SK-N-SH treated with all-trans-retinoic acid at 6 μM for 48 hours (cell line): Measurements from ENCODE around the gene TMEM120B.

Experiments
- ATAC-seq: fragments of 200-7000 bp; cut with Tn5 transposase; 3 replicates; pipeline ENCODE4 v1.9.1; 2020; ENCODE audit warnings: mild to moderate bottlenecking, moderate library complexity
- CSDC2 ChIP-seq: fragments of 250-450 bp; sonication (Bioruptor Pico); IDR thresholded peaks from 2 replicates; pipeline ENCODE4 v1.5.0; 2020; ENCODE audit warnings: mild to moderate bottlenecking, moderate library complexity
- GLIS3 ChIP-seq: fragments of 250-450 bp; sonication (Bioruptor Pico); IDR thresholded peaks from 2 replicates; pipeline ENCODE4 v1.5.0; 2020; ENCODE audit warnings: mild to moderate bottlenecking, moderate library complexity
- OSR1 ChIP-seq: fragments of 250-450 bp; sonication (Bioruptor Pico); IDR thresholded peaks from 2 replicates; pipeline ENCODE4 v1.8.0; 2022; ENCODE audit warnings: moderate library complexity, mild to moderate bottlenecking, inconsistent platforms
- PPARA ChIP-seq: fragments of 250-450 bp; sonication (Bioruptor Pico); IDR thresholded peaks from 2 replicates; pipeline ENCODE4 v1.5.0; 2020; ENCODE audit warnings: mild to moderate bottlenecking, borderline replicate concordance
- RARB ChIP-seq: fragments of 250-450 bp; sonication (Bioruptor Pico); IDR thresholded peaks from 2 replicates; pipeline ENCODE4 v1.8.0; 2021; ENCODE audit warnings: mild to moderate bottlenecking, moderate library complexity
- SNAI2 ChIP-seq: fragments of 250-450 bp; sonication (Bioruptor Pico); IDR thresholded peaks from 2 replicates; pipeline ENCODE4 v1.5.0; 2020; ENCODE audit warnings: mild to moderate bottlenecking, moderate library complexity
- TCF4 ChIP-seq: fragments of 250-450 bp; sonication (Bioruptor Pico); IDR thresholded peaks from 2 replicates; pipeline ENCODE4 v1.8.0; 2021; ENCODE audit warnings: mild to moderate bottlenecking, moderate library complexity, borderline replicate concordance
- TOX ChIP-seq: fragments of 250-450 bp; sonication (Bioruptor Pico); IDR thresholded peaks from 2 replicates; pipeline ENCODE4 v1.8.0; 2021; ENCODE audit warnings: mild to moderate bottlenecking, moderate library complexity, borderline replicate concordance
- ZFP3 ChIP-seq: fragments of 250-450 bp; sonication (Bioruptor Pico); IDR thresholded peaks from 2 replicates; pipeline ENCODE4 v1.5.0; 2020; ENCODE audit warnings: mild to moderate bottlenecking, moderate library complexity
- ZFP30 ChIP-seq: fragments of 450-650 bp; formaldehyde crosslinking; IDR thresholded peaks from 2 replicates; pipeline ENCODE4 v1.5.0; 2022; ENCODE audit warnings: mild to moderate bottlenecking, moderate library complexity
- ZNF565 ChIP-seq: fragments of 450-650 bp; formaldehyde crosslinking; conservative IDR thresholded peaks from 2 replicates; pipeline ENCODE4 v1.5.0; 2020; ENCODE audit warnings: low read depth, mild to moderate bottlenecking, moderate library complexity
- ZNF70 ChIP-seq: fragments of 450-650 bp; formaldehyde crosslinking; IDR thresholded peaks from 2 replicates; pipeline ENCODE4 v1.5.0; 2020; ENCODE audit warnings: mild to moderate bottlenecking, moderate library complexity
- ZNF8 ChIP-seq: fragments of 450-650 bp; formaldehyde crosslinking; IDR thresholded peaks from 2 replicates; pipeline ENCODE4 v1.5.0; 2020; ENCODE audit warnings: mild to moderate bottlenecking, moderate library complexity
- TF ChIP-seq, protein P1 (sequence below): fragments of 250-450 bp; sonication (Bioruptor Pico); IDR thresholded peaks from 2 replicates; pipeline ENCODE4 v1.8.0; 2021; ENCODE audit warnings: low read depth, mild to moderate bottlenecking, moderate library complexity, borderline replicate concordance
- TF ChIP-seq, protein P2 (sequence below): fragments of 250-450 bp; sonication (Bioruptor Pico); IDR thresholded peaks from 2 replicates; pipeline ENCODE4 v1.5.1; 2020; ENCODE audit warnings: low read depth, mild to moderate bottlenecking, moderate library complexity
- TF ChIP-seq, protein P3 (sequence below): fragments of 250-450 bp; sonication (Bioruptor Pico); IDR thresholded peaks from 2 replicates; pipeline ENCODE4 v1.5.1; 2021; ENCODE audit warnings: mild to moderate bottlenecking, moderate library complexity

Gene TMEM120B

DNA sequence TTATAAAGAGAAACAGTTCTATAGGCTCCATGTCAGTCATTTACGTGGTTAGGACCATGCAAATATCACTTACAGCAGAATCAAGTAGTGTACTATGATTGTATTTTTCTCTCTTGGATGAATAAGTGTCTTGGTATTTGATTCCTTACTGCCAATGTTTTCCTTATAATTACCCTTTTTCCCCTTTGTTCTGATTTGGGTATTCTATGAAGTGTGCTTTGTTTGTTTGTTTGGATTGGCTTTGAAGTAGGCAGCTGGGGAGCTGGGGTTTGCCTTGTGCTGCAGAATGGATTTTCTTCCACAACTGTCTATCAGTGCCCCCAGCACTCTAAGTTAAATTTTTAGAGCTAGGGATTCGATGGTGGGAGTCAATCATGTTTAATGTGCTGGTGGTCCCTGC lies 12.4 kb downstream of the TMEM120B start (continued):
- TF ChIP-seq ZFP30 (no peak), ZFP3 (CRISPR knock-in tag) (no peak), SNAI2 (no peak), GLIS3 (CRISPR knock-in tag) (no peak), PPARA (CRISPR knock-in tag) (no peak), ZNF8 (CRISPR knock-in tag) (no peak), RARB (no peak), ZNF565 (CRISPR knock-in tag) (no peak)

DNA sequence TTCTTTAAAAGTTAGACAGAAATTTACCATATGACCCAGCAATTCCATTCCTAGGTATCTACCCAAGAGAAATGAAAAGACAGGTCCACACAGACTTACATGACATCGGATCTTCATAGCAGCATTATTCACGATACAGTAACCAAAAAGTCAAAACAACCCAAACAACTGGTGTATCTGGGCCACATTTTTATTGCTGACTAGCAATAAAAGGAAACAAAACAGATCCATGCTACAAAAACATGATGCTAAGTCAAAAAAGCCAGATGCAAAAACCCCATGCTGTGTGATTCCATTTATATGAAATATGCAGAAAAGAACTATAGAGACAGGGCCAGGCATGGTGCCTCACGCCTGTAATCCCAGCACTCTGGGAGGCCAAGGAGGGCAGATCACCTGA lies 12.9 kb downstream of the TMEM120B start:
- no peak for TF ChIP-seq OSR1 (CRISPR knock-in tag)
- TF ChIP-seq PPARA (CRISPR knock-in tag), result no peak
- TF ChIP-seq, protein P1, sequence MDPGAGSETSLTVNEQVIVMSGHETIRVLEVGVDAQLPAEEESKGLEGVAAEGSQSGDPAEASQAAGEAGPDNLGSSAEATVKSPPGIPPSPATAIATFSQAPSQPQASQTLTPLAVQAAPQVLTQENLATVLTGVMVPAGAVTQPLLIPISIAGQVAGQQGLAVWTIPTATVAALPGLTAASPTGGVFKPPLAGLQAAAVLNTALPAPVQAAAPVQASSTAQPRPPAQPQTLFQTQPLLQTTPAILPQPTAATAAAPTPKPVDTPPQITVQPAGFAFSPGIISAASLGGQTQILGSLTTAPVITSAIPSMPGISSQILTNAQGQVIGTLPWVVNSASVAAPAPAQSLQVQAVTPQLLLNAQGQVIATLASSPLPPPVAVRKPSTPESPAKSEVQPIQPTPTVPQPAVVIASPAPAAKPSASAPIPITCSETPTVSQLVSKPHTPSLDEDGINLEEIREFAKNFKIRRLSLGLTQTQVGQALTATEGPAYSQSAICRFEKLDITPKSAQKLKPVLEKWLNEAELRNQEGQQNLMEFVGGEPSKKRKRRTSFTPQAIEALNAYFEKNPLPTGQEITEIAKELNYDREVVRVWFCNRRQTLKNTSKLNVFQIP (CRISPR knock-in tag), result no peak
- no peak for TF ChIP-seq ZFP30
- TF ChIP-seq, protein P2, sequence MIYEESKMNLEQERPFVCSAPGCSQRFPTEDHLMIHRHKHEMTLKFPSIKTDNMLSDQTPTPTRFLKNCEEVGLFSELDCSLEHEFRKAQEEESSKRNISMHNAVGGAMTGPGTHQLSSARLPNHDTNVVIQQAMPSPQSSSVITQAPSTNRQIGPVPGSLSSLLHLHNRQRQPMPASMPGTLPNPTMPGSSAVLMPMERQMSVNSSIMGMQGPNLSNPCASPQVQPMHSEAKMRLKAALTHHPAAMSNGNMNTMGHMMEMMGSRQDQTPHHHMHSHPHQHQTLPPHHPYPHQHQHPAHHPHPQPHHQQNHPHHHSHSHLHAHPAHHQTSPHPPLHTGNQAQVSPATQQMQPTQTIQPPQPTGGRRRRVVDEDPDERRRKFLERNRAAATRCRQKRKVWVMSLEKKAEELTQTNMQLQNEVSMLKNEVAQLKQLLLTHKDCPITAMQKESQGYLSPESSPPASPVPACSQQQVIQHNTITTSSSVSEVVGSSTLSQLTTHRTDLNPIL (CRISPR knock-in tag), result no peak
- TF ChIP-seq GLIS3 (CRISPR knock-in tag), result no peak
- no peak for TF ChIP-seq ZNF565 (CRISPR knock-in tag)
- ATAC-seq, result no peak

DNA sequence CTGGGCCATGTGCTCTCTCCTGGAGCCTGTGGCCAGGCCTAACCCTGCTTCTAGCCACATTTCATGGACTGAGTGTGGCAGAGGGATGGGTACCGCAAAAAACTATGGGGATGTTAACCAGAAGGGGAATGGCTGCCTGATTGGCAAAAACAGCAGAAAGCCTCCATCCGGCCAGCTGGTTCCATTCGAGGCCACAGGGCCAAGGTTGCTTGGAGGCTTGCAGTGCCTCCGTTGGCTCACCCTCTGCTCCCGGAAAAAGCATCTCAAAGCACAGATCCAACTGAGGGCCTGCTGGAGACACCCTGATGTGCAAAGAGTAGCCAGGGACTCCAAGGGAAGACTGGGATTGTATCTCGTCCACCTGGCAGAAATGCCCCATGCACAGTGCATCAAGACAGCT lies 16.5 kb downstream of the TMEM120B start:
- no peak for TF ChIP-seq GLIS3 (CRISPR knock-in tag)
- TF ChIP-seq, protein P3, sequence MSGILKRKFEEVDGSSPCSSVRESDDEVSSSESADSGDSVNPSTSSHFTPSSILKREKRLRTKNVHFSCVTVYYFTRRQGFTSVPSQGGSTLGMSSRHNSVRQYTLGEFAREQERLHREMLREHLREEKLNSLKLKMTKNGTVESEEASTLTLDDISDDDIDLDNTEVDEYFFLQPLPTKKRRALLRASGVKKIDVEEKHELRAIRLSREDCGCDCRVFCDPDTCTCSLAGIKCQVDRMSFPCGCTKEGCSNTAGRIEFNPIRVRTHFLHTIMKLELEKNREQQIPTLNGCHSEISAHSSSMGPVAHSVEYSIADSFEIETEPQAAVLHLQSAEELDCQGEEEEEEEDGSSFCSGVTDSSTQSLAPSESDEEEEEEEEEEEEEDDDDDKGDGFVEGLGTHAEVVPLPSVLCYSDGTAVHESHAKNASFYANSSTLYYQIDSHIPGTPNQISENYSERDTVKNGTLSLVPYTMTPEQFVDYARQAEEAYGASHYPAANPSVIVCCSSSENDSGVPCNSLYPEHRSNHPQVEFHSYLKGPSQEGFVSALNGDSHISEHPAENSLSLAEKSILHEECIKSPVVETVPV, result no peak
- TF ChIP-seq TOX (CRISPR knock-in tag), result no peak
- TF ChIP-seq, protein P2 (CRISPR knock-in tag), result no peak
- TF ChIP-seq ZFP3 (CRISPR knock-in tag), result no peak
- no peak for TF ChIP-seq ZNF70
- no peak for TF ChIP-seq OSR1 (CRISPR knock-in tag)
- TF ChIP-seq SNAI2, result no peak
- no peak for ATAC-seq

DNA sequence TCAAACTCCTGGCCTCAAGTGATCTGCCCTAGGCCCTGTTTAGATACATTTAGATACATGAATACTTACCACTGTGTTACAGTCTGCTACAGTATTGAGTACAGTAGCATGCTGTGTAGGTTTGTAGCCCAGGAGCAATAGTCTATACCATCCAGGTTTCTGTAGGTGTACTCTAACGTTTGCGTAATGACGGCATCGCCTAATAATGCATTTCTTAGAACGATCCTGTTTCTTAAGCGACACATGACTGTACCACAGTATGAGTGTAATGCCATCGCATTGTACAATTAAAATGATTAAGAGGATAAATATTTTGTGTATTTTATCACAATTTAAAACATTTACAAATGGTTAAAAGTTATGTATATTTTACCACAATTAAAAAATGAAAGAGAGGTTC lies 18.9 kb downstream of the TMEM120B start:
- ATAC-seq, result no peak

DNA sequence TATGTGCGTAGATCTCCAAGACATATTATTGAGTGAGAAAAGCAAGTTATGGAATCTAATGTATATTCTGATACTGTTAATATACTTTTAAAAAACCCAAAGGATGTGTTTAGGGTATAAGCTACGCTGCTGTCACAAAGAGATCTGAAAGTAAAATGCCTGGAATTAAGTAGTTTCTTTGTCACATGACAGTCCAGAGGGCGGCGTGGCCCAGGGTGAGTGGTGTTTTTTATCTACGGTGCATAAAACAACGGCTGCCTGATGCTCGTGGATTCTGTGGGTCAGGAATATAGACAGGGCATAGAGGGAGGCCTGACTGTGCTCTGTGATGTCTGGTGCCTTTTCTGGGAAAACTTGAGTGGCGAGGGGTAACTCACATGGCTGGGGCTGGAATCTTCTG lies 21.3 kb downstream of the TMEM120B start:
- no peak for TF ChIP-seq ZNF70
- TF ChIP-seq OSR1 (CRISPR knock-in tag), result no peak
- no peak for TF ChIP-seq PPARA (CRISPR knock-in tag)
- TF ChIP-seq TCF4 (CRISPR knock-in tag), result no peak
- TF ChIP-seq, protein P2 (CRISPR knock-in tag), result no peak
- no peak for TF ChIP-seq TOX (CRISPR knock-in tag)
- ATAC-seq, result no peak

More for the DNA sequence above, 18.9 kb downstream of the TMEM120B start:
- TF ChIP-seq CSDC2 (CRISPR knock-in tag) (no peak), GLIS3 (CRISPR knock-in tag) (no peak), ZNF8 (CRISPR knock-in tag) (no peak)
- TF ChIP-seq, protein P2 (CRISPR knock-in tag), result no peak
